SIG-M5 treated with dmso at 0.1 percent for 504 hours (cell line): Measurements from ENCODE around the gene GDPD4.

Experiments
- DNase-seq: peaks from one replicate; lab custom pipeline; 2025; ENCODE audit not compliant: unreplicated experiment; lab: John Stamatoyannopoulos, UW

Gene GDPD4

DNA sequence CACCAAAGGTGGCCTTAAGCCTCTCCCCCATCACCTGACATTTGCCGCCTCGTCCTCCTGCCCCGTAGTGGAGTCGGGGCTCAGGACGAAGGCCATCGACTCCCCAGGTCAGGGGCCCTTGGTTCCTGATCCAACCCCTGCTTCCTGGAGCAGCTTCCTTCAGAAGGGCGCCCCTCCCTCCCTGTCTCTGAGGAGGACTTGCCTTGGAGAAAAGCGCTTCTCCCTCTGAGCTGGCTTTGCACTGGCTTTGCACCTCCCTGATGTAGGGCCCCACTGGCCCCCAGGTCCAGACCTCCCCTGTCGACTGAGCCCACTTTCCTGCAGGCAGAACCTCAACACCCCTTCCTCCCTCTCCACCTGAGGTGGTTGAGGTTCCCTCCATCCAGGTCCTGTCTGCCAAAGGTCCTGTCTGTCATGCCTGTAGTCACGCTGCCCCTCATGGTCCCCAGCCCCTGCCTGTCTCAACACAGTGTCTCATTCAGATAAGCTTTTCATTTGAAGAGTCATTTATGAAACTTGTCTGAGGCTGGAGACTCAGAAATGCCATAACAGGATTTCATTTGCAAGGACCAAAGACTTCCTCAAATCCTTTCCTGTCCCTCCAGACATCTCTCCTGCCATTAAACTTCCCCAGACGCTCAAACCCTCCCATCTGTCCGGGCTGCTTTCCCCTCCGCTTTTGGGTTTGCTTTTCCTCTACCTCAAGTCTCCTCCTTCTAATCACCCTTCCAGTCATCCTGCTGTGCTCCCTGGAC, 95.0 kb downstream of the GDPD4 start:
- no peak for DNase-seq

DNA sequence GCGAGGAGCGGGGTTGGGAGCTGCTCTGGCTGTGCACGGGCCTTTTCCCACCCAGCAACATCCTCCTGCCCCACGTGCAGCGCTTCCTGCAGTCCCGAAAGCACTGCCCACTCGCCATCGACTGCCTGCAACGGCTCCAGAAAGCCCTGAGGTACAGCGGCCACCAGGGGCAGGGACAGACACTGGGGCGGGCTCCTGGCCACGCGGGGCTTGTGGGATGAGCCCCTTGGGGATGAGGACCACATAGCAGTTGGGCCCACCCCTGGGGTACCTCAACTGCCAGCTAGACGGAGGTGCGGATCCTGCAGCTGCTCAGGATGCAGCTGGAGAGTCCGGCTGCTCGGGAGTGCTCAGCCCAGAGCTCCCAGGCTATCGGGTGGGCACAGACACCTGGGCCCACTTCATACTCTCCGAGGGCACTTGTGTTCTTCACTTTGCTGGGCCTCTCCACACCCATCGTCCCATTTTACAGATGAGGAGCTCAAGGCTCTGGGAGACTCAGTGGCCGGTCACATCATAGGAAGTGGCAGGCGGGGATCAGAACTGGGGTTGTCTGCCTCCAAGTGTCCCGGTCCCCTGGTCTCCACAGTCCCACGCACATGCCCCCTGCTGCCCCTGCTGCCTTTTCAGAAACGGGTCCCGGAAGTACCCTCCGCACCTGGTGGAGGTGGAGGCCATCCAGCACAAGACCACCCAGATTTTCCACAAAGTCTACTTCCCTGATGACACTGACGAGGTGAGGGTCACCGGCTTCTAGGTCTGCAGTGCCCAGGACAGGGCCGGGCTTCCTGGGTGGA, 95.8 kb downstream of the GDPD4 start:
- no peak for DNase-seq

DNA sequence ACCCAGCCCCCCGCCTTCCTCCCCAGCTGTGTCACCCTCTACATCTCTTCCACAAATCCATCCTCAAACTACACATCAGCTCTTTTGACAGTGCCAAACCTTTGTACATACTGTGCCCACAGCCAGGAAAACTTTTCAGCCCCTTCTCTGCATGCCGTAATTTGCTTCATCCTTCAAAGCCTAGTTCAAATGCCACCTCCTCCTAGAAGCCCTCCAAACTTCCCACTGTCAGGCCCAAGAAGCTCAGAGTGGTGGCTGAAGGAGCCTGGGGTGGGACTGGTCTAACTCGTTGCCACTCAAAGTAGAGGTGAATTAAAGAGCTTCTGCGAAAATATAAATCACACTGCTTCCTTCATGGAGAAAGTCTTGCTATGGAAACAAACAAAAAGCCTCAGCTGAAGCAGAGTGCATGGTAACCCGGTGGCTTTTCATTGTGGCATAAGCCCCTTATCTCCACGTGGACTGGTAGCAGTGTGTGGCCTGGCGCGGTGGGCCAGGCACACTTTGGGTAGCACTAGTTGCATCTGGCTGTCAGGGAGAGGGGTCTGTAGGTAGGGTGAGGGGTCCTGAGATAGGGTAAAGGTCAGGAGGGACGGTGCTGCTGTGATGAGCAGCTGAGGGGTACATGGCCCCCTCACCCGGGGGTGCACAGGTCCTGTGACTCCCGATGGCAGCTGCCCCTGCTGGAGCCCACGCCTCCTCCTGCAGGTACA, 96.6 kb downstream of the GDPD4 start:
- no peak for DNase-seq

DNA sequence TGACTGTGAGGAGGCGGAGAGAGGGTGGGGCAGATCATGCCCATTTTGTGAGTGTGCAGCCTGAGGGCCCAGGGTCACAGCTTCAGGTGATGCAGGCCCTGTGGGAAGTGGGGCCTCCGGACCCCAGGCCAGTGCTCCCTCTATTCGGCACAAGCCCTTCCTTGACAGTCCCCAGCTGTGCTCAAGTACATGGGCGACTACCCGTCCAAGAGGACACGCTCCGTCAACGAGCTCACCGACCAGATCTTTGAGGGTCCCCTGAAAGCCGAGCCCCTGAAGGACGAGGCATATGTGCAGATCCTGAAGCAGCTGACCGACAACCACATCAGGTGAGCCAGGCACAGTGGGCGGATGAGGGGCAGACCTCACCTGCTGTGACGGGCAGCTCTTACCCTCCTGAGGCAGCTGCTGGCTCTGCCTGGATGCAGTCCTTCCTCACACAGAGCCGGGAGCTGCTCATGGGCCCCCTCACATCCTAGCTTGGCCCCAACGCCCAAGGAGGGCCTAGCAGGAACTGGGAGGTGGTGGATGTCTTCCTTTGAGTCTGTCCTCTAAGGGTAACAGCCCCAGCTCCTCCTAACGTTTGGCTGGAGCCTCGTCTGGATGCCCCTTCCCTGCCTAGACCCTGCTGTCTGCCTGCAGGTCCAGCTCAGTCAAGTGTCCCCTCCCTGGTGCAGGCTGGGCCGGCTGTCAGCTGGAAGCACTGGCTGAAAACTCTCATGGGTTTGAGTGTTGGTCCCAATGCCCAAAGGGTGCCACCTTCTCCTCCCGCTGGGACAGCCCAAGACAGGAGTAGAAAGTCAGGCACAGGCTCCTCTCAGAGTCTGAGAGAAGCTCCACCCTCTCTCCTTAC, 97.4 kb downstream of the GDPD4 start:
- DNase-seq: no peak

DNA sequence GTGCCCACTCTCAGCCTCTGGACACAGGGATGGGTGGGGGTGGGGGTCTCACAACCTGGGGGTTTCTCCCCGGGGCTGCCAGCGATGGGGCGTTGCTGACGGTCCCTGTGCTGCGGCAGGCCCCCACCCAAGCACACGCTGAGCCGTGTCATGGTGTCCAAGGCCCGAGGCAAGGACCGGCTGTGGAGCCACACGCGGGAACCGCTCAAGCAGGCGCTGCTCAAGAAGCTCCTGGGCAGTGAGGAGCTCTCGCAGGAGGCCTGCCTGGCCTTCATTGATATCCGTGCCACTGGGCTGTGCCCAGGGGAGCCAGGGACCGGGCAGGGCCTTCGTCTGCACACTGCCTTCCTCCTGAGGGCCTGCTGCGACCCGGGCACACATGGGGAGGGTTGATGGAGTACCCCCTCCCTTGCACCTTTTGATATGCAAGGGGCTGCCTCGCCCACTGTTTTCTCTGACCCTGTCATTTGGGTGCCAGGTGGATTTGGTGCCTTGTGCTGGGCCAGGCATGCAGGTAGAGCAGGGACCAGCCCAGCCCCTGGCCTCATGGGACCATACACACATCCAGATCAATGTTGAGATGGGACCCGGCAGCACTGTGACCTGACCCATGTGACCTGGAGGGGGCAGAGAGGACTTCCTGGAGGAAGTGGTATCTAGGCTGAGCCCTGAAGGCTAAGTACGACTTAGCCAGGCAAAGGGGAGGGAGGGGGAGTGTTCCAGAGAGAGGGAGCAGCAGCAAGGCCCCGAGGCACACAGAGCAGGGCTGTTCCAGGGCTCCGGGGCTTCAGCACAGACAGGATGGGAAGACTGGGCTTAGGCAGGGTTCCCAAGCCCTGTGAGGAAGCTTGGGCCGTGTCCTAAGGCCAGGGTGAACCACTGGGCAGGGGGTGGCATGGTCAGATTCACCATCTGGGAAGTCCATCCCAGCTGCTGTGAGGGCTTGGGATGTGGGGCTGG, 98.3 kb downstream of the GDPD4 start:
- no peak for DNase-seq

DNA sequence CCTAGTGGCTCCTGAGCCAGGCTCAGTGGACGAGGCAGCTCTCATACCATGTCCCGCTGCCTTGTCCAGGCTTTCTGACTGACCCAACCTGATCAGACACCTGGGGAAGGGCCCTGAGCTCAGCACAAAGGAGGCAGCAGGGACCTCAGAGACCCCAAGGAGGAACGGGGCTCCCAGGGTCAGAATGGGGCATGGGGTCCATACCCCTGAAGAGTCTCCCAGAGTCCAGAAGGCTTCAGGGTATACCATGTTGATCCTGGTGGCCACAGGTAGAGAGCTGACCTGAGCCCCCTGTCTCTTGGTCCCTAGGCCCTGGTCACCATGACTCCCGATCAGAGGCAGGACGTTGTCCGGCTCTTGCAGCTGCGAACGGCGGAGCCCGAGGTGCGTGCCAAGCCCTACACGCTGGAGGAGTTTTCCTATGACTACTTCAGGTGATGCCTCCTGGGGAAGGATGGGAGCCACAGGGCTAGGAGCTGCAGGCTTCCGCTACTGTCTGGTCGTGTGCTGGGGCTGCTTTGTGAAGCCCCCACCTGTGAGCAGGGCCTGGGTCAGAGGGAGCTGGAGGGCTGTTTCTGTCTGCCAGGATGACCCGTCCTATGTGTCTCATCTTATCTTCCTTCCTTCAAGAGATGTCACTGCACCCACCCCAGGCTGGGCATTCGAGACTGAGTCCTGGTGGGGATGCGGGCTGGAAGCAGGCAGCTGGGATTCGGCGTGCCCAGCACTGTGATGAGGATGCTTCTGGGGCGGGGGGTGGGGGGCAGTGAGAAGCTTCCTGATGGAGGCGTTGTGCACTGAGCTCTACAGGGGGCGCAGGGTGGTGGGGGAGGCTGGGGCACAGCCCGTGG, 99.3 kb downstream of the GDPD4 start:
- DNase-seq: no peak

DNA sequence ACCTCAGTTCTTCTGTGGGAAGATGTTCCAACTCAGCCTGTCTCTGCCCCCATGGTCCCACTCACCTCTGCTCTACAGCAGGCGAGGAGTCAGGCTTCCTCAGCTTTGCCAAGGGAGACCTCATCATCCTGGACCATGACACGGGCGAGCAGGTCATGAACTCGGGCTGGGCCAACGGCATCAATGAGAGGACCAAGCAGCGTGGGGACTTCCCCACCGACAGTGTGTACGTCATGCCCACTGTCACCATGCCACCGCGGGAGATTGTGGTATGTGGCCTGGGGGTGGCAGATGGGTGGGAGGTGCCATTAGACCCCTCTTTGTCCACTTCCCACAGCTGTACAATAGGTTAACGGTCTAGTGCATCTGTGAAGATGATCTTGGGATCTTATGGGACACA, 100.1 kb downstream of the GDPD4 start:
- no peak for DNase-seq

DNA sequence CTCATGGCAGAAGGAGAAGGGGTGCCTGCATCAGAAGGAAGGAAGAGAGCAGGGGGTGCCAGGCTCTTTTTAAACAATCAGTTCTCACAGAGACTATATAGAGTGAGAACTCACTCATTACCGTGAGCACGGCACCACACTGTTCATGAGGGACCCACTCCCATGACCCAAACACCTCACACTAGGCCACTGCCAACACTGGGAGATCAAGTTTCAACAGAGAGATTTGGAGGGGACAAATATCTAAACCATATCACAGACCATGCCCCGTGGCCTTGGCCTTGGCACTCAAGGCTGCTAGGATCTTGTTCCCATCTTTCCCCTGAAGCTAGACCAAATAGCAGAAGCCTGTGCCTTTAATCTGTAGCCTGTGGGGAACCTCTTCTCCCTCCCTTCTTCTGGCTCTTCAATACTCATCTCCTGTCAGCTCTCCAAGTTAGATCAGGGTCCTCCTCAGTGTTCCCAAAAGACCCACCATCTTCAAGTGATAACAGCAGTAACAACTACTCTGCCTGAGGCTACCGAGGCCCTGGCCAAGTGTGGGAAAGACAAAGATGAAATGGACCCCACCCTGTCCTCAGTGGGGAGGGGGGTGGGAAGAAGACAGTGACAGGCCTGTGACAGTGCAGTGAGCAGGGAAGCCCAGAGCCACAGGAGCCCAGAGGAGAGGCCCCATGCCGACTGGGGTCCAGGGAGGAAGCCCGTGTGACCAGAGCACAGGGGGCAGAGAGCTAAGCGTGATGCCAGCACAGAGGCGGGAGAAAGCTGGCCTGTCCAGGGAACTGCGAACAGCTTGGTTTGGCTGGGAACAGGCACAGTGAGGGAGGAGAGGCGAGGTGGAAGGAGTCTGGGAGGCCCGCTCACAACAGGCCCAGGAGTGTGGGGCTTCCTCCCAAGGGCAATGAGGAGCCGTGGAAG, 100.9 kb downstream of the GDPD4 start:
- no peak for DNase-seq

DNA sequence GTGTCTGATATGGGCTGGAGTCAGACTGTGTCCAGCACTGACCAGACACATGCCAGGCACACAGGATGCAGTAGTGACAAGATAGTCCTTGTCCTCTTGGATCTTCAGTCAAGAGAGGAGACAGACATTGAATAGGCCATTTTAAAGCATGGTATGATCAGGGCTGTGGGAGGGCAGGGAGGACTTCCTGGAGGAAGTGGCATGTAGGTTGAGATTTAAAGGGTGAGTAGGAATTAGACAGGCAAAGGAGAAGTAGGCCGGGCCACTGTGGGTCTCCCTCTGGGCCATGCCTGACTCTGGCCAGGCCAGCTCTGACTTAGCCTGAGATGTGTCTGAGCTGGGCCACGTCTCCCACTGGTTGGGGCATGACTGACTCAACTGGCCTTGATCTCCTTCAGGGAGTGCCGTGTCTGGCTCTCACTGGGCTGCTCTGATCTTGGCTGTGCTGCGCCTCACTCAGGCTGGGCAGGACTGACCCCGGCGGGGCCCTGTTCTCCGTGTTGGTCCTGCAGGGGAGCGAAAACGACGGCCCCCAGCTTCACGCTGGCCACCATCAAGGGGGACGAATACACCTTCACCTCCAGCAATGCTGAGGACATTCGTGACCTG, 102.2 kb downstream of the GDPD4 start:
- no peak for DNase-seq

DNA sequence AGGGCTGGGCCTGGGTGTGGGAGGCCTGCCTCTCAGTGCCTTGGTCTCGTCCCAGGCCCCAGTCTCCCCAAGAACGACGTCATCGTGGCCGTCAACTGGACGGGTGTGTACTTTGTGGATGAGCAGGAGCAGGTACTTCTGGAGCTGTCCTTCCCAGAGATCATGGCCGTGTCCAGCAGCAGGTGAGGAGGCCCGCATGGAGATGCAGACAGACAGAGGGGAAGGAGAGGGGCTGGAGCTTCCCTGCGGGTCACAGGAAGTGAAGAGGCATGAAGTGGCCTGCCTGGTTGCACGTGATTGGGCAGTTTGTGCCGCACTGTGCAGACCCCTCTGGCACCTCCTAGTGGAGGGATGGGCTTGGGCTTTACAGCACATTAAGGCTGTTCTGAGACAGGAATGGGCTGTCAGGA, 103.0 kb downstream of the GDPD4 start:
- DNase-seq: no peak

DNA sequence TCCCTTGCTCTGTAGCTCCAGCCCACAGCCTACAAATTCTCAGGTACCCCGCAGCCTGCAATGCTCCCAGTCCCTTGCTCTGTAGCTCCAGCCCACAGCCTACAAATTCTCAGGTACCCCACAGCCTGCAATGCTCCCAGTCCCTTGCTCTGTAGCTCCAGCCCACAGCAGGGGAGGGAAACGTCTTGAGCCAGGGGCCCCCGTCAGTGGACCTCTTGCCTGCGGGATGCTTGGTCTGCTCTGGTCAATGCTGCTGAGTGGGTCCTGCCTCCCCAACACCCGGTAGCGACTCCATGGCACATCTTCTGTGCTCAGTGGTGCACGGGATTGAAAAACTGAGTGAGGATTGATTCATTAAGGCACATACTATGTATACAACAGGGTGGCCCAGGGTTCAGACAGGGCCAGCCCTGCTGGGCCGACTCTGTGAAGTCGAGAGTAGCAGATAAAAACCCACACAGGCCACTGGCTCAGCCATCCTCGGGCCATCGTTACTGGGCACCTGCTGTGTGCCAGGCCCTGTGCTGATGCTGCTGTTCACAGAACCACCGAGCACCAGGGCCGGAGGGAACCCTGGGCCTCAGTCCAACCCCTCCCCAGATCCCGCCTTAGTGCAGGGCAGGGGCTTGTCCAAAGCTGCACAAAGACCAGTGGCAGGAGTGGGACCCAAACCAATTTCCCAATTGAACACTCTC, 103.7 kb downstream of the GDPD4 start:
- DNase-seq: no peak

DNA sequence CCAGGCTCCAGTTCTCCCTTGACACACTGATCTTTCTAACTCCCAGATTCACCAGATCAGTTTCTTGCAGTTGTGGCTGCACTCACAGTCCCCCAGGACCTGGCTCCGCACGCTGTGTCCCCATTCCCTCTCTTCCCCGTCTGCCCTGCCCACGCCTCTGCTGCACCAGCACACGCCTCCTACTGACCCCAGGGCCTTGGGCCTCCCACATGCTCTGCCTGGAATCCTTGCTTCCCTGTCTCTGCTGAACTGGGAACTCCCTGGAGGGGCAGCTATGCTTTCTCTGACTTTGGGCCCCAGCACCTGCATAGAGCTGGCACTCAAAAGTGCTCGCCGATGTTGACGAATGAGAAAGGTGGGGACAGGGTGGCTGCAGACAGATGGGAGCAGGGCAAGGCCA, 104.5 kb downstream of the GDPD4 start:
- no peak for DNase-seq

DNA sequence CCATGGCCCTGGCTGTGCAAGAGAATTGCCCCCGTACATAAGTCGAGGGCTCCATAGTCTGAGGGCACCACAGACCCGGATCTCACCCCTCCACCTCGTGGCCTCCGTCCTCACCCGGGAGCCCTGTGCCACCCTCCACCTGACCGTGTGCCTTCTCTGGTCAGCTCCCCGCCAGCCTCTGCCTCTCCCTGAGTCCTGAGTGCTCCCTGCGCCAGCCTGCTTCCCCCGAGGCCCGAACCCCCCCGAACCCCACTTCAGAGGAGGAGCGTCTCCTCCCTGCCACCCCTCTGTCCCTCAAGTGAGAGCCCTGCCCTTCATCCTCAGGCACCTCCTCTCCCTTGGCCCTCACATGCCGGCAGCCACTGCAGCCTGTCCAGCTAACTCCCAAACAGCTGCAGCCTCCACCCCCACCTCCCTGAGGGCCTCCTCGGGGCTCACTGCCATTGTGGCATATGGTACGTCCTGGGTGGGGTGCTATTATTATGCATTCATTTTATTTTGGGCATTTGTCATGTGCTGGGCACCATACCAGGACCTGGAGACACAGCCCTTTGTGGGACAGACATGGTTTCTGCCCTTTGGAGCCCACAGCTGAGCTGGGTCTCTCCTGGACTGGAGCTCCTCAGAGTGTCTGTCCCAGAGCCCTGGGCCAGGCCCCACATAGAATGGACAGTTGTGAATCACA, 106.3 kb downstream of the GDPD4 start:
- no peak for DNase-seq

DNA sequence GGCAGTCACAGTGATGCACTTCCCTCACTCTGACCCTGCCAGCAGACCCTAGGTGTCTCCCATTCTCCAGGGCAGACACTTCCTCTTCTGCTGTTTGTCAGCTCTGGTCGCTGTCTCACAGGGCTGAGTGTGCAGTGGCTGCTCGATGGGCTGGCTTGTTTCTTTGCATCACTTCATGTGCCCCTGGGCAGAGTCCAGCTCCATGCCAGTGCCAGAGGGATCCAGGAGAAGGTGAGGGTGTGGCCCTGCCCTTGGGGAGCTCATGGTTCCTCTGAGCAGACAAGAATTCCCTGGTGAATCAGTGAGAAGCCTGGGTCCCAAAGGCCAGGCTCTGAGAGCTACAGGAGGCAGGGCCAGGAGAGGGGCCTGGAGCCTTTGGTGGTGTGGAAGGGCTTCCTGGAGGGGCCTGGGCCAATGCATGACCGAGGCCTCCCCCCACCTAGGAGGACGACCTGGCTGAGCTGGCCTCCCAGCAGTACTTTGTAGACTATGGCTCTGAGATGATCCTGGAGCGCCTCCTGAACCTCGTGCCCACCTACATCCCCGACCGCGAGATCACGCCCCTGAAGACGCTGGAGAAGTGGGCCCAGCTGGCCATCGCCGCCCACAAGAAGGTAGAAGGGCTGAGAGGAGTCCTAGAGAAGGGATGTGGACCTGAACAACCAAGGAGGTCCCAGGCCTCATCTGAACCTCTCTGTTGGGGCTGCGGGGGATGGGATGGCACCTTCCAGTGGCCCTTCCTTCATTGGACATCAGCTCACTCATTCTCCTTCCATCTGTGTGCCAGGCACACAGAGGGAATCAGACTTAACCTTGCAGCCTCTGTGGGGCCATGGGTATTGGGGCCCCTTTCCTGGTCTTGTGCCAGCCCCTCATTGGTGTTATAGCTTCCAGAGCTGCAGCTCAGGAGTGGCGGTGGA, 107.3 kb downstream of the GDPD4 start:
- peak; percentile 6 for DNase-seq

DNA sequence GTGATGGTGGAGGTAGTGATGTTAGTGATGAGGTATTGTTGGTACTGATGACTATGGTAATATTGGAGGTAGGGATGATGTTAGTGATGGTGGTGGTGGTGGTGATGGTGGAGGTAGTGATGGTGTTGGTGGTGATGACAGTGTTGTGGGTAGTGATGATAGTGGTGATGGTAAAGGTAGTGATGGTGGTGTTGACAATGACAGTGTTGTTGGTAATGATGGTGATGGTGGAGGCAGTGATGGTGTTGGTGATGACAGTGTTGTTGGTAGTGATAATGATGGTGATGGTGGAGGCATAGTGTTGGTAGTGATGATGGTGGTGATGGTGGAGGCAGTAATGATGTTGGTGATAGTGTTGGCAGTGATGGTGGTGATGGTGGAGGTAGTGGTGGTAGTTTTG, 108.3 kb downstream of the GDPD4 start:
- no peak for DNase-seq
